Peyer's patch (tissue), 4 donors: ENCODE data around the gene RNF11. TPM values are rescaled to one million over a fixed set of nuclear protein-coding genes. Genes with fewer than 3 reads are reported as not detected.
A peak's percentile ranks its signal among the peaks of the same experiment; 100 is the strongest.

Source experiments
- DNase-seq, 3 donors: peaks; one replicate each; pipeline ENCODE4 v3.0.0-alpha.2; 2017 to 2019
- H3K27ac ChIP-seq, 4 donors: fragments of 200-600 bp; sonication (generic); one replicate each; pipeline ENCODE4 v1.5.1; 2016 to 2019
- H3K27me3 ChIP-seq, 2 donors: fragments of 200-600 bp; sonication (generic); one replicate each; pipeline ENCODE4 v1.5.1; 2019
- H3K36me3 ChIP-seq, 3 donors: fragments of 200-600 bp; sonication (generic); one replicate each; pipeline ENCODE4 v1.5.1; 2016 to 2019
- H3K4me1 ChIP-seq, 4 donors: fragments of 200-600 bp; sonication (generic); one replicate each; pipeline ENCODE4 v1.5.1; 2016 to 2019
- H3K4me3 ChIP-seq, 4 donors: fragments of 200-600 bp; sonication (generic); 1 replicate in 3 of 4; 2 replicates in 1 of 4; pipeline ENCODE4 v1.5.1; 2016 to 2019; ENCODE audit warnings: mild to moderate bottlenecking in 1 of 4
- H3K9me3 ChIP-seq, 4 donors: fragments of 200-600 bp; sonication (generic); one replicate each; pipeline ENCODE4 v1.5.1; 2016 to 2019; ENCODE audit warnings: mild to moderate bottlenecking in 1 of 4
- CTCF ChIP-seq, 6 experiments: fragments of 450-650 bp in 4 of 6; fragments of 200-600 bp in 2 of 6; sonication (generic) in 1 of 6; IDR thresholded peaks; one replicate each; pipeline ENCODE4 v1.5.1; 2017 to 2019; ENCODE audit warnings: antibody characterized with exemption in 6 of 6, mild to moderate bottlenecking in 3 of 6, moderate library complexity in 1 of 6
- POLR2A ChIP-seq, 2 donors: fragments of 450-650 bp; IDR thresholded peaks; one replicate each; pipeline ENCODE4 v1.5.1; 2017; ENCODE audit warnings: antibody characterized with exemption in 2 of 2, mild to moderate bottlenecking in 2 of 2, moderate library complexity in 2 of 2
- total RNA-seq, 4 donors: library from RNA; depleted of rRNA; stranded (reverse); fragments of >200 nt; gene quantifications; one replicate each; pipeline ENCODE4 v1.1.0, GENCODE V29; 2016

Gene RNF11
- total RNA-seq, 4 donors from 2014 or later = 58.6 to 101 (median 75.6) TPM

- Histone ChIP-seq H3K4me3 (no peak overlapping the region), H3K9me3 (no peaks in the 10 kb centered on the region), H3K36me3 (no peaks in the 10 kb centered on the region), H3K4me1 (peaks cover 0 to 18% (median 0%) of the 10 kb centered on the region in 4 donors), H3K27ac (peak overlapping the region in 3 of 4 donors; percentile 9 to 39 (median 36)), H3K27me3 (no peaks in the 10 kb centered on the region)
- TF ChIP-seq CTCF (IDR thresholded peaks at IDR 0.05) (peak in 3 of 6 experiments; percentile 9 to 30 (median 13)), POLR2A (IDR thresholded peaks at IDR 0.05) (no peak)
- peak in 1 of 3 donors; percentile 42 for DNase-seq
Observed at GRCh38 chr1:51313268-51313852, 77.3 kb downstream of the RNF11 start.

- H3K36me3 ChIP-seq = no peaks in the 10 kb centered on the region
- H3K27ac ChIP-seq = peak overlapping the region in 3 of 4 donors; percentile 39 to 84 (median 40)
- peak in 2 of 3 donors; percentile 56 to 67 for DNase-seq
- H3K4me1 ChIP-seq = peaks cover 0 to 18% (median 0%) of the 10 kb centered on the region in 4 donors
- H3K4me3 ChIP-seq = no peak overlapping the region
- H3K27me3 ChIP-seq = no peaks in the 10 kb centered on the region
- H3K9me3 ChIP-seq = no peaks in the 10 kb centered on the region
- TF ChIP-seq CTCF (IDR thresholded peaks at IDR 0.05) (no peak), POLR2A (IDR thresholded peaks at IDR 0.05) (peak in 1 of 2 donors; percentile 9)
Observed at GRCh38 chr1:51313961-51314777, 78.1 kb downstream of the RNF11 start.

GRCh38 chr1:51314974-51315373 lies 78.9 kb downstream of the RNF11 start:
- H3K4me1 ChIP-seq = peaks cover 0 to 18% (median 0%) of the 10 kb centered on the region in 4 donors
- H3K4me3 ChIP-seq = no peak overlapping the region
- H3K27me3 ChIP-seq = no peaks in the 10 kb centered on the region
- no peaks in the 10 kb centered on the region for H3K36me3 ChIP-seq
- H3K27ac ChIP-seq = peak overlapping the region in 1 of 4 donors; percentile 84
- no peaks in the 10 kb centered on the region for H3K9me3 ChIP-seq
- no peak for TF ChIP-seq POLR2A (IDR thresholded peaks at IDR 0.05)
- no peak for TF ChIP-seq CTCF (IDR thresholded peaks at IDR 0.05)
- DNase-seq = peak in 1 of 3 donors; percentile 45

GRCh38 chr1:51316113-51316845 lies 80.2 kb downstream of the RNF11 start:
- Histone ChIP-seq H3K4me1 (peaks cover 0 to 18% (median 0%) of the 10 kb centered on the region in 4 donors), H3K4me3 (no peak overlapping the region), H3K36me3 (no peaks in the 10 kb centered on the region), H3K27me3 (no peaks in the 10 kb centered on the region), H3K27ac (no peak overlapping the region), H3K9me3 (no peaks in the 10 kb centered on the region)
- TF ChIP-seq POLR2A (IDR thresholded peaks at IDR 0.05) (no peak), CTCF (IDR thresholded peaks at IDR 0.05) (no peak)
- DNase-seq = peak in 1 of 3 donors; percentile 44

GRCh38 chr1:51316846-51317120 lies 80.7 kb downstream of the RNF11 start:
- Histone ChIP-seq H3K27me3 (no peaks in the 10 kb centered on the region), H3K27ac (no peak overlapping the region), H3K4me3 (no peak overlapping the region), H3K4me1 (peaks cover 0 to 18% (median 0%) of the 10 kb centered on the region in 4 donors), H3K9me3 (no peaks in the 10 kb centered on the region), H3K36me3 (no peaks in the 10 kb centered on the region)
- no peak for TF ChIP-seq CTCF (IDR thresholded peaks at IDR 0.05)
- TF ChIP-seq POLR2A (IDR thresholded peaks at IDR 0.05) = no peak
- no peak for DNase-seq
